SK-N-SH (cell line): ENCODE data around the gene HSPB1. TPM values are rescaled to one million over a fixed set of nuclear protein-coding genes. Genes with fewer than 3 reads are reported as not detected.

Source experiments
- CTCF ChIA-PET: fragments of 300-600, 350-600 bp; formaldehyde crosslinking; extraction: SDS; loops from one replicate; lab custom pipeline; 2021; lab: Yijun Ruan, JAX
- POLR2A ChIA-PET: fragments of 350-600 bp; sonication (Branson Sonifier 250); formaldehyde crosslinking; extraction: SDS; loops from one replicate; lab custom pipeline; 2020; ENCODE audit warnings: antibody characterized with exemption, inconsistent platforms; lab: Yijun Ruan, JAX
- DNase-seq: peaks from one replicate; pipeline ENCODE4 v3.0.0; 2012
- H2AFZ ChIP-seq: fragments of 200-600 bp; sonication (generic); 2 replicates; pipeline ENCODE4 v1.8.1; 2016; ENCODE audit warnings: antibody characterized with exemption, mild to moderate bottlenecking, low read depth
- H3F3A ChIP-seq: fragments of 200-600 bp; sonication (generic); replicated peaks from 2 replicates; pipeline ENCODE3; 2016; ENCODE audit warnings: antibody characterized with exemption, mild to moderate bottlenecking; ENCODE audit not compliant: insufficient read depth
- H3K27ac ChIP-seq, 2 experiments: fragments of 200-500 bp in 1 of 2; fragments of 200-600 bp in 1 of 2; sonication (Bioruptor generic) in 1 of 2; sonication (generic), shearing (Covaris generic) in 1 of 2; 2 replicates each; pipeline versions ENCODE4 v1.5.1 to v1.6.1; 2014 to 2016; ENCODE audit warnings: low read depth in 2 of 2, inconsistent platforms in 1 of 2, low read length in 1 of 2, mild to moderate bottlenecking in 1 of 2, mixed read lengths in 1 of 2
- H3K27me3 ChIP-seq: fragments of 200-600 bp; sonication (generic), shearing (Covaris generic); 2 replicates; pipeline ENCODE4 v1.6.1; 2016; ENCODE audit warnings: mixed run types; ENCODE audit not compliant: insufficient read depth
- H3K36me3 ChIP-seq, 2 experiments: fragments of 200-500 bp in 1 of 2; fragments of 200-600 bp in 1 of 2; sonication (Bioruptor generic) in 1 of 2; sonication (generic) in 1 of 2; replicated peaks in 1 of 2; 2 replicates each; pipeline versions ENCODE3 to v1.5.1; 2014 to 2016; ENCODE audit warnings: low read length in 1 of 2, mild to moderate bottlenecking in 1 of 2; ENCODE audit not compliant: insufficient read depth in 2 of 2, control insufficient read depth in 1 of 2
- H3K4me1 ChIP-seq, 2 experiments: fragments of 200-500 bp in 1 of 2; fragments of 200-600 bp in 1 of 2; sonication (Bioruptor generic) in 1 of 2; sonication (generic), shearing (Covaris generic) in 1 of 2; 2 replicates each; pipeline versions ENCODE4 v1.5.1 to v1.6.1; 2014 to 2016; ENCODE audit warnings: low read depth in 1 of 2, low read length in 1 of 2, mixed run types in 1 of 2; ENCODE audit not compliant: insufficient read depth in 2 of 2, control insufficient read depth in 1 of 2
- H3K4me2 ChIP-seq: fragments of 200-600 bp; sonication (generic), shearing (Covaris generic); 2 replicates; pipeline ENCODE4 v1.6.1; 2017; ENCODE audit warnings: mixed run types
- H3K4me3 ChIP-seq, 2 experiments: fragments of 200-500 bp in 1 of 2; fragments of 200-600 bp in 1 of 2; sonication (Bioruptor generic) in 1 of 2; sonication (generic), shearing (Covaris generic) in 1 of 2; 2 replicates each; pipeline versions ENCODE4 v1.5.1 to v1.8.1; 2014 to 2016; ENCODE audit warnings: low read depth in 2 of 2, inconsistent platforms in 1 of 2, low read length in 1 of 2, mild to moderate bottlenecking in 1 of 2, mixed read lengths in 1 of 2, moderate library complexity in 1 of 2
- H3K79me2 ChIP-seq: fragments of 200-600 bp; sonication (generic); 2 replicates; pipeline ENCODE4 v1.8.1; 2017; ENCODE audit warnings: mild to moderate bottlenecking; ENCODE audit not compliant: insufficient read depth
- H3K9ac ChIP-seq: fragments of 200-600 bp; sonication (generic); 2 replicates; pipeline ENCODE4 v1.6.1; 2017; ENCODE audit warnings: mixed run types
- H3K9me2 ChIP-seq: fragments of 200-600 bp; sonication (generic); 2 replicates; pipeline ENCODE4 v1.6.1; 2017; ENCODE audit warnings: mixed run types
- H3K9me3 ChIP-seq: fragments of 200-600 bp; sonication (generic); 2 replicates; pipeline ENCODE4 v1.6.1; 2017; ENCODE audit warnings: mixed run types, mild to moderate bottlenecking, moderate library complexity
- H4K20me1 ChIP-seq: fragments of 200-600 bp; sonication (generic); 2 replicates; pipeline ENCODE4 v1.6.1; 2017; ENCODE audit warnings: mild to moderate bottlenecking, mixed run types; ENCODE audit not compliant: insufficient read depth
- CHD2 ChIP-seq: fragments of 150-350 bp; IDR thresholded peaks from 2 replicates; pipeline ENCODE4 v1.6.1; 2018; ENCODE audit warnings: low read length; ENCODE audit not compliant: partially characterized antibody
- FOSL2 ChIP-seq: IDR thresholded peaks from 2 replicates; pipeline ENCODE4 v1.4.0; 2012; ENCODE audit warnings: low read depth, mild to moderate bottlenecking, moderate library complexity, borderline replicate concordance
- FOXM1 ChIP-seq: IDR thresholded peaks from 2 replicates; pipeline ENCODE4 v1.4.0; 2012; ENCODE audit warnings: low read depth, mild to moderate bottlenecking
- JUND ChIP-seq: IDR thresholded peaks from 2 replicates; pipeline ENCODE4 v1.4.0; 2012
- MXI1 ChIP-seq: IDR thresholded peaks from 2 replicates; pipeline ENCODE4 v1.6.1; 2012; ENCODE audit warnings: mild to moderate bottlenecking, low read depth, low read length, improper control_type of control experiment
- NFIC ChIP-seq: IDR thresholded peaks from 2 replicates; pipeline ENCODE4 v1.4.0; 2012; ENCODE audit warnings: borderline replicate concordance
- RXRA ChIP-seq: IDR thresholded peaks from 2 replicates; pipeline ENCODE4 v1.4.0; 2012; ENCODE audit warnings: low read depth, mild to moderate bottlenecking, borderline replicate concordance
- SIN3A ChIP-seq: IDR thresholded peaks from 2 replicates; pipeline ENCODE4 v1.6.1; 2012; ENCODE audit warnings: low read depth, mild to moderate bottlenecking, low read length, moderate library complexity, borderline replicate concordance
- SMC3 ChIP-seq: IDR thresholded peaks from 2 replicates; pipeline ENCODE4 v1.6.1; 2012; ENCODE audit warnings: low read depth, low read length, improper control_type of control experiment
- WGBS: methylation state at CpG from one replicate; pipeline ENCODE4 v1.1.6; 2017; ENCODE audit warnings: low lambda C conversion rate; 5-methylcytosine and 5-hydroxymethylcytosine counted together
- polyA plus RNA-seq, 3 experiments: library from polyadenylated mRNA; depleted of rRNA; stranded (reverse); fragments of >200 nt; gene quantifications; 2 replicates each; pipeline ENCODE4 v1.2.3, GENCODE V29; 2012
- TF ChIP-seq, protein P1 (sequence below): fragments of 200-600 bp; sonication (generic); IDR thresholded peaks from 2 replicates; pipeline ENCODE4 v1.6.1; 2017; ENCODE audit warnings: antibody characterized with exemption, mild to moderate bottlenecking, moderate library complexity

The HSPB1 gene
- polyA plus RNA-seq, 1 of the 3 experiments (the other 2 are of a cell fraction), result 824 TPM

DNA sequence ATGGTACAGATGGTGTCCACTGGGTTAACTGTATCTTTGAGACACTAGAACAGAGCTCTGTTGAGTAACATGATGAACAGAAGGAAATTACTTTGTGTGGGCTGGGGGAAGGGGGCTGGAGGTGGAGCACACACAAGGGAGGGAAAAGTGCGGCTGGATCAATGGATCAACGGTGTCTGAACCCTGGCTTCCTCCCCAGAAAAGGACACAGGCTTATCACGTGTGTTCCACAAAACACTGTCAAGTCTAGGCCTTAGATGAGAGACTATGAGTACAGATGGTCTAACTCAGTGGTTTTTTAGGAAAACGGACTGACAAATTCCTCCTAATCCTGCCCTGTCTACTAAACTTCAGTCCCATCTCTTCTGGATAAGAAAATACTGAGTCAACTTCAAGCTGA, 27.8 kb downstream of the HSPB1 start:
- H3K36me3 ChIP-seq, result peaks cover 45 to 67% of the 10 kb centered on the region in 2 experiments
- no peak overlapping the region for H3K4me2 ChIP-seq
- TF ChIP-seq CHD2, result no peak
- no peak for TF ChIP-seq SIN3A
- TF ChIP-seq, protein P1, sequence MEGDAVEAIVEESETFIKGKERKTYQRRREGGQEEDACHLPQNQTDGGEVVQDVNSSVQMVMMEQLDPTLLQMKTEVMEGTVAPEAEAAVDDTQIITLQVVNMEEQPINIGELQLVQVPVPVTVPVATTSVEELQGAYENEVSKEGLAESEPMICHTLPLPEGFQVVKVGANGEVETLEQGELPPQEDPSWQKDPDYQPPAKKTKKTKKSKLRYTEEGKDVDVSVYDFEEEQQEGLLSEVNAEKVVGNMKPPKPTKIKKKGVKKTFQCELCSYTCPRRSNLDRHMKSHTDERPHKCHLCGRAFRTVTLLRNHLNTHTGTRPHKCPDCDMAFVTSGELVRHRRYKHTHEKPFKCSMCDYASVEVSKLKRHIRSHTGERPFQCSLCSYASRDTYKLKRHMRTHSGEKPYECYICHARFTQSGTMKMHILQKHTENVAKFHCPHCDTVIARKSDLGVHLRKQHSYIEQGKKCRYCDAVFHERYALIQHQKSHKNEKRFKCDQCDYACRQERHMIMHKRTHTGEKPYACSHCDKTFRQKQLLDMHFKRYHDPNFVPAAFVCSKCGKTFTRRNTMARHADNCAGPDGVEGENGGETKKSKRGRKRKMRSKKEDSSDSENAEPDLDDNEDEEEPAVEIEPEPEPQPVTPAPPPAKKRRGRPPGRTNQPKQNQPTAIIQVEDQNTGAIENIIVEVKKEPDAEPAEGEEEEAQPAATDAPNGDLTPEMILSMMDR, result no peak
- TF ChIP-seq RXRA, result no peak
- TF ChIP-seq SMC3, result no peak
- TF ChIP-seq FOXM1, result no peak
- no peak for TF ChIP-seq NFIC
- TF ChIP-seq MXI1, result no peak
- TF ChIP-seq JUND, result no peak
- TF ChIP-seq, all 33 proteins: peak for 0
- peaks cover 99% of the 10 kb centered on the region for H3K79me2 ChIP-seq
- no peaks in the 10 kb centered on the region for H3K27me3 ChIP-seq
- peaks cover 38% of the 10 kb centered on the region for H3F3A ChIP-seq
- no peak overlapping the region for H3K9ac ChIP-seq
- 94% methylated on average over 4 of the region's 4 CpGs for WGBS
- H3K9me3 ChIP-seq, result no peaks in the 10 kb centered on the region
- H3K4me3 ChIP-seq, result no peak overlapping the region
- ChIA-PET CTCF (interaction anchor here (0.7 to 0.9 kb wide), 2 partner anchors 9 to 11 kb away, joined by 3 to 4 read pairs; no protein-coding TSS in a partner anchor), POLR2A (no interaction called here)
- no peak overlapping the region for H2AFZ ChIP-seq
- no peak for DNase-seq
- no peak overlapping the region for H3K27ac ChIP-seq
- H3K9me2 ChIP-seq, result no peaks in the 10 kb centered on the region
- peaks cover 0 to 18% of the 10 kb centered on the region in 2 experiments; a peak in 2 of 4 replicates for H3K4me1 ChIP-seq
- peaks cover 98% of the 10 kb centered on the region for H4K20me1 ChIP-seq

DNA sequence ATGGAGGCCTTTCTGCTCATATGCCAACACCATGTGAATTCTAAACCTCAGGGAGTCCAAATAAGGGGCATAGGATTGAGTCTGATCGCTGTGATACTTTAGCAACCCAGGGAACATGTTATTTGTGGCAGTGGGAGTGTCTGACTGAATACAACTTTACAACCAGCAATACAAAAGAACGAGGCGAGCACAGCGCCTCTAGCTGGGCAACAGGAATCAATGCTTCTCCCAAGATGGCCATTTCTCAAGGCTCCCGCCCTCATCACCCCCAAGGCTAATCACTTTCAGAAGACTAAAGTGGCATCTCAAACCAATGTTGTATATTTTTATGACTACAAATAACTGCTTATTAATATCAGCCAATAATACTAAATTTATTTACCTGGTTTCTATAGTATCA, 28.2 kb downstream of the HSPB1 start:
- H3K9ac ChIP-seq, result no peak overlapping the region
- H3K79me2 ChIP-seq, result peaks cover 99% of the 10 kb centered on the region
- H3K4me1 ChIP-seq, result peaks cover 0 to 18% of the 10 kb centered on the region in 2 experiments; a peak in 2 of 4 replicates
- WGBS, result 95% methylated on average over 5 of the region's 5 CpGs
- H3K4me2 ChIP-seq, result no peak overlapping the region
- no peak for DNase-seq
- no peak overlapping the region for H2AFZ ChIP-seq
- no peak overlapping the region for H3K27ac ChIP-seq
- no peak for TF ChIP-seq FOSL2
- TF ChIP-seq, protein P1, result peak; percentile 32; the same call in 1 of the 2 replicates
- peaks cover 36% of the 10 kb centered on the region for H3F3A ChIP-seq
- ChIA-PET POLR2A (no interaction called here), CTCF (interaction anchor here (0.7 to 1.1 kb wide), 4 partner anchors 10 to 81 kb away, joined by 3 to 4 read pairs (median 3); no protein-coding TSS in a partner anchor)
- H3K36me3 ChIP-seq, result peaks cover 41 to 65% of the 10 kb centered on the region in 2 experiments
- peaks cover 99% of the 10 kb centered on the region for H4K20me1 ChIP-seq
- H3K9me2 ChIP-seq, result no peaks in the 10 kb centered on the region
- H3K4me3 ChIP-seq, result no peak overlapping the region
- H3K9me3 ChIP-seq, result no peaks in the 10 kb centered on the region
- no peaks in the 10 kb centered on the region for H3K27me3 ChIP-seq
